HG03108 (cell line): ENCODE results near the gene CASD1.

Experiments
- ATAC-seq: cut with Tn5 transposase; IDR thresholded peaks from one replicate; pipeline ENCODE4 v1.9.1; 2021; ENCODE audit warnings: moderate library complexity; ENCODE audit not compliant: unreplicated experiment

CASD1 gene

GRCh38 chr7:94512735-94513564 lies 3.3 kb downstream of the CASD1 start:
- no peak for ATAC-seq

GRCh38 chr7:94513565-94513860 lies 3.9 kb downstream of the CASD1 start:
- no peak for ATAC-seq

GRCh38 chr7:94514140-94514889 lies 4.7 kb downstream of the CASD1 start:
- no peak for ATAC-seq

GRCh38 chr7:94514917-94515316 lies 5.3 kb downstream of the CASD1 start:
- no peak for ATAC-seq

- ATAC-seq, result no peak
Observed at GRCh38 chr7:94525923-94526322, 16.3 kb downstream of the CASD1 start.

- no peak for ATAC-seq
Observed at GRCh38 chr7:94529516-94529915, 19.9 kb downstream of the CASD1 start.

- ATAC-seq, result no peak
Observed at GRCh38 chr7:94530109-94530508, 20.5 kb downstream of the CASD1 start.

- no peak for ATAC-seq
Observed at GRCh38 chr7:94532676-94533075, 23.1 kb downstream of the CASD1 start.

- ATAC-seq, result no peak
Observed at GRCh38 chr7:94540428-94540827, 30.8 kb downstream of the CASD1 start.

GRCh38 chr7:94547126-94547525 lies 37.5 kb downstream of the CASD1 start:
- no peak for ATAC-seq

GRCh38 chr7:94556028-94556427 lies 46.4 kb downstream of the CASD1 start:
- ATAC-seq, result peak; percentile 75

- no peak for ATAC-seq
Observed at GRCh38 chr7:94557215-94557614, 47.6 kb downstream of the CASD1 start.

- no peak for ATAC-seq
Observed at GRCh38 chr7:94559972-94560371, 50.4 kb downstream of the CASD1 start.

GRCh38 chr7:94561841-94562514 lies 52.4 kb downstream of the CASD1 start:
- ATAC-seq, result no peak

GRCh38 chr7:94562525-94562924 lies 52.9 kb downstream of the CASD1 start:
- no peak for ATAC-seq

- ATAC-seq, result no peak
Observed at GRCh38 chr7:94565247-94565894, 55.8 kb downstream of the CASD1 start.

GRCh38 chr7:94567396-94567795 lies 57.8 kb downstream of the CASD1 start:
- ATAC-seq, result no peak

GRCh38 chr7:94571816-94572215 lies 62.2 kb downstream of the CASD1 start:
- no peak for ATAC-seq

- ATAC-seq, result no peak
Observed at GRCh38 chr7:94575646-94576045, 66.0 kb downstream of the CASD1 start.

GRCh38 chr7:94576316-94576715 lies 66.7 kb downstream of the CASD1 start:
- ATAC-seq, result no peak

- no peak for ATAC-seq
Observed at GRCh38 chr7:94577357-94577756, 67.7 kb downstream of the CASD1 start.
